ENCODE data around the gene LRRC71. TPM values are rescaled to one million over a fixed set of nuclear protein-coding genes. Genes with fewer than 3 reads are reported as not detected.

The LRRC71 gene
- total RNA-seq, 1 donor from 2014 or later = not detected

GRCh38 chr1:156975084-156975483 is 54.7 kb downstream of the LRRC71 start:
- no peak for TF ChIP-seq CTCF (conservative IDR thresholded peaks at IDR 0.05)
- H3K27ac Mint-ChIP-seq (ENCODE audit: unreplicated experiment) = no peak overlapping the region
- DNase-seq (ENCODE audit: low read depth, low spot score) = no peak
- no peaks in the 10 kb centered on the region for H3K9me3 Mint-ChIP-seq
- no peaks in the 10 kb centered on the region for H3K4me1 Mint-ChIP-seq
- no peak overlapping the region for H3K4me3 Mint-ChIP-seq
- H3K27me3 Mint-ChIP-seq (ENCODE audit: low read depth) = no peaks in the 10 kb centered on the region
- peaks cover 44% of the 10 kb centered on the region for H3K36me3 Mint-ChIP-seq (ENCODE audit: low read depth)

- Mint-ChIP-seq H3K4me1 (no peaks in the 10 kb centered on the region), H3K27ac (ENCODE audit: unreplicated experiment) (no peak overlapping the region), H3K9me3 (no peaks in the 10 kb centered on the region), H3K36me3 (ENCODE audit: low read depth) (peaks cover 34% of the 10 kb centered on the region), H3K4me3 (no peak overlapping the region), H3K27me3 (ENCODE audit: low read depth) (no peaks in the 10 kb centered on the region)
- no peak for DNase-seq (ENCODE audit: low read depth, low spot score)
- no peak for TF ChIP-seq CTCF (conservative IDR thresholded peaks at IDR 0.05)
Observed at GRCh38 chr1:156980551-156980950, 60.1 kb downstream of the LRRC71 start.

Small RNA genes within 50 kb of the gene (microRNA-seq; reads per million reads assigned to microRNA genes)
- 5.3 reads per million for gene MIR765

Other genes with a start within 250 kb of the LRRC71 start
- gene NES, start 243.2 kb upstream of the LRRC71 start, total RNA-seq = 248 and 265 TPM in 2 replicates
- gene CRABP2, start 215.0 kb upstream of the LRRC71 start, total RNA-seq = 606 and 647 TPM in 2 replicates
- 30.4 and 33.0 TPM in 2 replicates for gene METTL25B, start 192.2 kb upstream of the LRRC71 start, total RNA-seq
- 47.0 and 52.7 TPM in 2 replicates for gene ISG20L2, start 191.9 kb upstream of the LRRC71 start, total RNA-seq
- gene MRPL24, start 179.5 kb upstream of the LRRC71 start, total RNA-seq = 37.3 and 49.3 TPM in 2 replicates
- 294 and 304 TPM in 2 replicates for gene HDGF, start 169.0 kb upstream of the LRRC71 start, total RNA-seq
- gene PRCC, start 153.1 kb upstream of the LRRC71 start, total RNA-seq = 99.8 and 102 TPM in 2 replicates
- 1.0 and 1.1 TPM in 2 replicates for gene SH2D2A, start 103.8 kb upstream of the LRRC71 start, total RNA-seq
- gene INSRR, start 61.5 kb upstream of the LRRC71 start, total RNA-seq = 0.07 TPM in 1 of 2 replicates, not detected in the other
- 0.21 and 0.27 TPM in 2 replicates for gene NTRK1, start 59.8 kb upstream of the LRRC71 start, total RNA-seq
- gene PEAR1, start 26.9 kb upstream of the LRRC71 start, total RNA-seq = 6.8 and 6.9 TPM in 2 replicates
- gene ARHGEF11, start 125.1 kb downstream of the LRRC71 start, total RNA-seq = 51.5 and 52.7 TPM in 2 replicates
- gene ETV3L, start 179.2 kb downstream of the LRRC71 start, total RNA-seq = 0.19 and 0.23 TPM in 2 replicates
- 29.0 and 29.7 TPM in 2 replicates for gene ETV3, start 217.8 kb downstream of the LRRC71 start, total RNA-seq

All from neural crest cell (in vitro differentiated cells).